Measurements from ENCODE around the gene PSMD4.
"Not testable (repeated sequence)": the region's sequence is repeated elsewhere in the genome, so short reads cannot be mapped to it uniquely, and the experiment has no call there.

Gene PSMD4

DNA sequence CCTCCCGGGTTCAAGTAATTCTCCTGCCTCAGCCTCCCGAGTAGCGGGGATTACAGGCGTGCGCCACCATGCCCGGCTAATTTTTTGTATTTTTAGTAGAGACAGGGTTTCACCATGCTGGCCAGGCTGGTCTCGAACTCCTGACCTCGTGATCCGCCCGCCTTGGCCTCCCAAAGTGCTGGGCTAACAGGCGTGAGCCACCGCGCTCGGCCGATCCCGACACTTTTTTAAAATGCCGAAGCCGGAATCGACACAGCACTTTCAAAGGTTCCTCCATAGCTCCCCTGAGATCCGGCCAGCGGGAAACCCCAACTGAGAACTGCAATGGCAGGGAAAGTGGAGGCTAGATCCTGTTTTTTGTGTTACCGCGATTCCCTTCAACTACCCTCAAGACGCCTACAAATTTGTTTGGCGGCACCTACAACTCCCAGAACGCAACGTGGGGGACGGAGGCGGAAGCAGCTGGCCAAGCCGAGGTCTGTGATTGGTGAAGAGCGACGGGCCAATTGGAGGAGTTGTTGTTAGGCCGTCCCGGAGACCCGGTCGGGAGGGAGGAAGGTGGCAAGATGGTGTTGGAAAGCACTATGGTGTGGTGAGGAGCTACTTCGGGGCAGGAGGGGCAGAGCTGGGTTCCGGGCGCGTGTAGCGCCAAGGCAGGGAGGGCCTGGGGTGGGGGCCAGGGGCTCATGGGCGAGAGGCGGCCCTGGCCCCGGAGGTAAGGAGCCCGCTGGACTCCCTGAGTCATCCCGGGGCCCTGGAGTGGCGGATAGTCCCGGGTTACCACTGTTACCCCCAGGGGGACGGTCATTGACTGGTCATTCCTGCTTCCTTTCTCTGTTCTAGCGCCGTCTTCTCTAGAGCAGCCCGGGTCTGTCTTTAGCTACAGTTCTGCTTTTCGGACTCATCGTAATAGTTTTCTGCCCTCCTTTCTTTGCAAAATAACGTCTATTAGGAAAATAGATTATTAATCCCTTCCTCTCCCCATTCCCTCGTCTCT, at the start of gene PSMD4:
Gene PSMD4, plus strand, starts transcription at position 518 of the 997 bp plus-strand sequence. Its CDS starts 49 bp downstream, at position 567.
- peak; percentile 99 for DNase-seq (ENCODE audit: low spot score)

DNA sequence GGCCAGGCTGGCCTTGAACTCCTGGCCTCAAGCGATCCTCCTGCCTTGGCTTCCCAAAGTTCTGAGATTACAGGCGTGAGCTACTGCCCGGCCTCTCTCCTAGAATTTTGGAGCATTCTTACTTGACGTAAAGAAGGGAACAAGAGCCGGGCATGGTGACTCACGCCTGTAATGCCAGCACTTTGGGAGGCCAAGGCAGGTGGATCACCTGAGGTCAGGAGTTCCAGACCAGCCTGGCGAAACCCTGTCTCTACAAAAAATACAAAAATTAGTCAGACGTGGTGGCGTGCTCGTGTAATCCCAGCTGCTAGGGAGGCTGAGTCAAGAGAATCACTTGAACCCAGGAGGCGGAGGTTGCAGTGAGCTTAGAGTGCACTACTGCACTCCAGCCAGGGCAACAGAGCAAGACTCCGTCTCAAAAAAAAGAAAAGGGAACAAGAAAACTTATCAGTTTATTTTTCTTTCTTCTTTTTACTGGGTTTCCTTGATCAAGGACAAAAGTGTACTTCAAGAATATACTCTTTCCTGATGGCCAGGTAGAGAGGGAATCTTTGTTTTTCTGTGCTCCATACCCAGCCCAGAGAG, 49.1 kb upstream of the PSMD4 start:
- not testable (repeated sequence) for DNase-seq (ENCODE audit: low spot score)

DNA sequence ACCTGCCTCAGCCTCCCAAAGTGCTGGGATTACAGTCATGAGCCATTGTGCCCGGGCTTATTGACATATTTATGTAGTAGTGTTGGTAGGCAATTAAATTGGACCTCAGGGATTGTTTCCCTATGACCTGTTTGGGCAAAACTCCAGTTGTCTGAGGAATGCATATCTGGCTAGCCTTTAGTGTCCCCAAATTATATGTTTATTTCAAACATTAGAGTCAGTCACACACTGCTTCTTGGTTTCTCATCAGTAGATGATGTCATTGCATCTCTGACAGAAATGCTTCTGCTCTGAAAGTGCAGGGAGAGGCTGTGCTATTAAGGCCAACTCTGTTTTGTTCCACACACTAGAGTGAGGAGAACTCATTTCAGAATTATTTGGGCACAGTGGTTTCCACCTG, 43.7 kb upstream of the PSMD4 start:
- no peak for DNase-seq (ENCODE audit: low spot score)

DNA sequence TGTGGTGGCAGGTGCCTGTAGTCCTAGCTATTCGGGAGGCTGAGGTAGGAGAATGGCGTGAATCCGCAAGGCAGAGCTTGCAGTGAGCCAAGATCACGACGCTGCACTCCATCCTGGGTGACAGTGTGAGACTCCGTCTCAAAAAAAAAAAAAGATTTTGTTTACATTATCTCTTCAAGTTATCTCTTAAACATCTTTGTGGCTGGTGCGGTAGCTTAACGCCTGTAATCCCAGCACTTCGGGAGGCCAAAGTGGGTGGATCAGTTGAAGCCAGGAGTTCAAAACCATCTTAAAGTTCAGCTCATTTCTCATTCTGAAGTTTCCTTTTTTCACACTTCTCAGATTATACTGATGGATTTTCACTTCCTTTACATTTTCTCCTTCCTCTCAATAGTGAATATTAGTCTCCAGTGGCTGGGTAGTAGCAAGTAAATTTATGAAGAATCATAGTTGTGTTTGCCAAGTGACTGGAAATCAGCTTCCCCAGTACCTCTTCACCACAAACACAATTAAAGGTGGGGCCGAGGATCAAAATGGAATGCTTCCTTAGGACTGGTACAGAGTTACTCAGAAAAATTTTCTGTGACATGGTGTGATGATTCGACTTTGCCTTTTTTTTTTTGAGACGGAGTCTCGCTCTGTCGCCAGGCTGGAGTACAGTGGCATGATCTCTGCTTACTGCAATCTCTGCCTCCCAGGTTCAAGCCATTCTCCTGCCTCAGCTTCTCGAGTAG, 42.4 kb upstream of the PSMD4 start:
- no peak for DNase-seq (ENCODE audit: low spot score)

DNA sequence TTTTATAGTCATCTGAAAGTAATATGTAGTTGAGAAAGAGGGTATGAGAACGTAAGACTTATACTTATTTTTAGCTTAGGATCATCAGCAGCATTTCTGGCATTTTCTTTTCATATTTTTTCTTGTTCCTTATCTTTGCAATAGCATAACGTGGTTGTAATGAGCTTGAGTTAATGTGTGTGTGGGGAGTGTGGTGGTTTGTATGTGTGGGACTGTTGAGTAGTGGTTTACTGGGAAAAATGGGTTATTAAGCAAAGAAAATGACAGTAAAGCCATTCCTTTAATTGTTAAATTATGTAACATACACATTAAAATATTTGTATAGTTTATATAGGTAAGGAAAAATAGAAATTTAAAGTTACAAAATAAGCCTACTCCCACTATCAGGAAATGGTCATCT, 41.0 kb upstream of the PSMD4 start:
- DNase-seq (ENCODE audit: low spot score), result no peak

DNA sequence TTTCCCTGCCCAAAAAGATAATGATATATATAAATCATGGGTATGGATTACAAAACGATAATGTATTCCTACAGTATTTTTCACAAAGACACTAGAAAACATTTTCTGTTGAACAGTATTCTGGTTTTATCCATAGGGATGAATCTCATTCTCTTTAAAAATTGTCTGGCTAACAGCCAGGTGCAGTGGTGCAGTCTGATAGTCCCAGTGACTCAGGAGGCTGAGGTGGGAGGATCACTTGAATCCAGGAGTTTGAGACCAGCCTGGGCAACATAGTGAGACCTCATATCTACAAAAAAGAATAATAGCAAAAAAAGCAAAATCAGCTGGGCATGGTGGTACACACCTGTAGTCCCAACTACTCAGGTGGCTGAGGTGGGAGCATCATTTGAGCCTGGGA, 32.9 kb upstream of the PSMD4 start:
- DNase-seq (ENCODE audit: low spot score), result no peak

- DNase-seq (ENCODE audit: low spot score), result no peak
Observed at GRCh38 chr1:151222130-151222529, 32.4 kb upstream of the PSMD4 start.

GRCh38 chr1:151235235-151235634, 19.3 kb upstream of the PSMD4 start:
- no peak for DNase-seq (ENCODE audit: low spot score)

DNA sequence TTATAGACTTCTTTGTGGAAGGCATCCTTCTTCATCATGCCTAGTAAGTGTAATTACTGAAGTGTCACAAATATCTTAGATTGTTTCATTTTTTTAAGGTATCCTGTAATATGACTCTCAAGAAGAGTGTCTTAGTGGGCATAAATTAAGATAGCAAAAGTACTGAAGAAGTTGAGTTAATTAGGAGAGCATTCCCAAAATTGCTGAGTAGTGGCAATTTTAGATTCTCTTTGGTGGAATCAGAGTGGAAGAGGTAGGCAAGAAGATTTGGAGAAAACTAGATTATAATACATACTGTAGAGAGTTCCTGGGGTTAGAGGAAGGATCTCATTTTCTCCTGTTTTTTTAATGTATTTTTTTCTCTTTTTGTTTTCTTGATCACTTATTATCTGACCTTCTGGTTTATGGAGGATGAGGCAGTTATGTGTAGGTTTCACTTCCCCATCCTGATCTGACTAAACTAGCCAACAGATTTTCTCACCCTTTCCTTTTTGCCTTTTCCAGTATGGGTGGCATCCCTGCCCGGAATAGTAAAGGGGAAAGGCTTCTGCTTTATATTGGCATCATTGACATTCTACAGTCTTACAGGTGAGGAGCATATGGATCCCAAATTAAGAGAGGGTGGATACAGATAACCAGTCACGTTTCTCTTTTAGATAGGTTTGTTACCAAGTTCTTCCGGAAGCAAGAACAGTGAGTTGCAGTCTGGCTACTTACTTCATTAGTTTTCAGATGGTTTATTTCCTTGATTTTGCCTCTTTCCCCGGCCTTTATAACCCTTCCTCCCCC, 16.7 kb upstream of the PSMD4 start:
- DNase-seq (ENCODE audit: low spot score), result no peak

DNA sequence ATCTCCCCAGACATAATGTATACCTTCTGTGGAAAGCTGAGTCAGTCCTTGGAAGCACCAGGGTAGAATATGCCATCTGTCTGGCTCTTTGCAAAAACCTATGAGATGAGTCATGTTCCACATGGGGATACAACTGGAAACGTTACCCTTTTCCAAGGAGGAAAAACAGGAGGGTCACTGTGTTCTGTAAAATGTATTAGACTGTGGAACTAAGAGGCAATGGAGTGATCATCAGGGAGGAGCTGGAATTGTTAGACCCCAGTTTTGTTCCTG, 16.1 kb upstream of the PSMD4 start:
- DNase-seq (ENCODE audit: low spot score), result peak; percentile 83

GRCh38 chr1:151242442-151242841, 12.1 kb upstream of the PSMD4 start:
- no peak for DNase-seq (ENCODE audit: low spot score)

DNA sequence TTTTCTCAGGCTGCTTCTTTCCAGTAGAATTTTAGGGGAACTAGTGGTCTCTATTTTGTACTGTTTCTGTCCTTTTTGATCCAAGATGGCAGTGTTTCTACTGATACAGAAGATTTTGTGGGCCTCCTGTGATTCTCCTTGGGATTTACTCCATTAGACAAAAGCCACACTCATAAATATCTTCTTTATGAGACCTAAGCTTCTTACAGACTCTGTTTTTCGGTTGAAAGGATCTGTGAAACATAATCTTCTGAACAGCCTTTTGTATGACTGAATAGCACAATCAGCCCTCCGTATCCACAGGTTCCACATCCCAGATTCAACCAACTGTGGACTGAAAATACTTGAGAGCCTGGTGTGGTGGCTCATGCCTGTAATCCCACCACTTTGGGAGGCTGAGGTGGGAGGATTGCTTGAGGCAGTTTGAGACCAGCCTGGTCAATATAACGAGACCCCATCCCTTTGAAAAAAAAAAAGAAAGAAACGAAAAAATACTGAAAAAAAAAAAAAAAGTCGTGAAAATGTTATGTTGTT, 10.8 kb upstream of the PSMD4 start:
- no peak for DNase-seq (ENCODE audit: low spot score)

DNA sequence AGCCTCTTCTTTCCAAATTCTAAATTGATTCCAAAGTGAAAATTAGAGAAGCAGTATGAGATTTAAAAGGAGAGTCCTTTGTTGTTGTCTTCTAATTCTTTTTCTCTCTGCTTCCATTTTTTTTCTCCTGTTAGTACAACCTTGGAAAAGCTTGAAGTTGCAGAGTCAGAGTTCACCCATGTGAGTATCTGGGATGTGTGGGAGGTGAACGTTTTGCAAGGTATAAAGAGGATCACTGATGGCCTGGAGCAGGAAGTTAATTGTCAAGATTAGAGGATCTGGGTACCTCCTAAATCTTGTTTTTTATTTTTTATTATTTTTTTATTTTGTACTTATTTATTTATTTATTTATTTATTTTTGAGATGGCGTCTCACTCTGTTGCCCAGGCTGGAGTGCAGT, 7.7 kb upstream of the PSMD4 start:
- DNase-seq (ENCODE audit: low spot score), result no peak

DNA sequence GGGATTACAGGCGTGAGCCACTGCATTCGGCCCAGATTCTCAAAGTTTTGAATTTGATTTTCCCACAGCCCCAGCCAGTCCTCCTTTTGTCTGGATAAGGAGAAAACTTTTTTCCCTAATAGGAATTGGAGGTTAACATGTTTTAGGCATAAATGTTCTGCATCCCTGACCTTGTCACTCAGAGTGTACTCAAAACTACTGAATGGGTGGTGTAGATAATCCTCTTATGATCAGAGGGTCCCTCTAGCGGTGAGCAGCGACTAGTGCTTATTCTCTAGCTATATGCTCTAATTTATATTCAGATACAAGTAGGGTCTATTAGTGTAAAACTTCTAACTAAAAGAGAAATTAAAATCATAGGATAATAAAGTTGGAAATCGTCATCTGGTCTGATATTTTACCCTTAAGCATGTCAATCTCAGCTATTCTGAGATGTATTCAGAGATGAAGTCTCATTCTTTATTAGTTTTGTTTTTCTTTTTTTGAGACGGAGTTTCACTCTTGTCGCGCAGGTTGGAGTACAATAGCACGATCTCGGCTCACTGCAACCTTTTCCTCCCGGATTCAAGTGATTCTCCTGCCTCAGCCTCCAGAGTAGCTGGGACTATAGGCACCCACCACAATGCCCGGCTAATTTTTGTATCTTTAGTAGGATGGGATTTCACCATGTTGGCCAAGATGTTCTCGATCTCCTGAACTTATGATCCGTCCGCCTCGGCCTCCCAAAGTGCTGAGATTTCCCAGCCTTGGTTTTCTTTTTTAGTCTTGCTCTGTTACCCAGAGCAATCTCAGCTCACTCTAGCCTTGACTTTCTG, 2.7 kb upstream of the PSMD4 start:
- peak; percentile 71 for DNase-seq (ENCODE audit: low spot score)

DNA sequence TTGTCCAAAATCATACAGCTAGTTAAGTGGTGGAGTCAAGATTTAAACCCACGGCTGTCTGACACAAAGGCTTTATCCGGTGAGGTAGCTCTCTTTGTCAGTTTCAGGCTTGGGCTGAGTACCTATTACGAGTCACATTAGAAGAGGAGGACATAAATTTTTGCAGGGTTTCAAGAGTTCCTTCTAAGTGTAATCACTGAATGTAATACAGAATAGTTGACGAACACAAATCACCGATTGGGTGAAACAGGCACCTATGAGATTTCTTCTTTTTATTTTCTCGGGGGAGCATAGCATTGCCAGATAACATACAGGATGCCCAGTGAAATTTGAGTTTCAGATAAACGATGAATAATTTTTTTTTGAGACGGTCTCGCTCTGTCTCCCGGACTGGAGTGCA, 847 bp downstream of the PSMD4 start:
- peak; percentile 28 for DNase-seq (ENCODE audit: low spot score)

DNA sequence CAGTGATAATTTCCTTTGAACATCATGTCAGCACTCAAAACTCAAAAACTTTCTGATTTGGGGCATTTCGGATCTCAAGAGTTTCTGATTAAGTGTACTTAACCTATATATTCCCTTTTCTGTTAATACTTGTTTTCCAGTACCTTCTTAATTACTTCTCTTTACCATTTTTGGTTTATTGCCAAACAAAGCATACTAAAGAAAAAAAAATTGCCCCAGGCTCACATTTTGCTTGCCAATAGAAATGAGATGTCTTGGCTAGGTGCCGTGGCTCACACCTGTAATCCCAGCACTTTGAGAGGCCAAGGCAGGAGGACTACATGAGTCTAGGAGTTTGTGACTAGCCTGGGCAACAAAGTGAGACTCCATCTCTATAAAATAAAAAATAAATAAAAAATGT, 4.8 kb downstream of the PSMD4 start:
- DNase-seq (ENCODE audit: low spot score), result no peak

GRCh38 chr1:151265446-151266236, 11.1 kb downstream of the PSMD4 start:
- DNase-seq (ENCODE audit: low spot score), result no peak

GRCh38 chr1:151266315-151266714, 11.8 kb downstream of the PSMD4 start:
- no peak for DNase-seq (ENCODE audit: low spot score)

DNA sequence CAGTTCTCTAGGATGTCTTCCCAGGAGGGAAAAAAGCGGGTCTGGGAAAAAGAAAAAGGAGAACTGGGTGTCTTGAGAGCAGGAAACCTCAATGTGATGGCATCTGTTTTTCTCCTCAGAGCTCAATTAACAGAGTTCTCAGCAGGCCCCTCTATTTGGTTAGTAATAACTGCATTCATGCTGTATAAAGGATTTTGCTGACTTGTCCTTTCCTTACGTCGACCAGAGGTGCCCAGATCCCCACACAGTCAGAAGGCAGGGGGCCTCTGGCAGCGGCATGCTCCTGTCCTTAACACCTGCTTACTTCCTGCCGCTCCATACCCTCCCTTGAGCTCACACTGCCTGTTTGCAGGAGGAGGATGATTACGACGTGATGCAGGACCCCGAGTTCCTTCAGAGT, 12.3 kb downstream of the PSMD4 start:
- DNase-seq (ENCODE audit: low spot score), result no peak

DNA sequence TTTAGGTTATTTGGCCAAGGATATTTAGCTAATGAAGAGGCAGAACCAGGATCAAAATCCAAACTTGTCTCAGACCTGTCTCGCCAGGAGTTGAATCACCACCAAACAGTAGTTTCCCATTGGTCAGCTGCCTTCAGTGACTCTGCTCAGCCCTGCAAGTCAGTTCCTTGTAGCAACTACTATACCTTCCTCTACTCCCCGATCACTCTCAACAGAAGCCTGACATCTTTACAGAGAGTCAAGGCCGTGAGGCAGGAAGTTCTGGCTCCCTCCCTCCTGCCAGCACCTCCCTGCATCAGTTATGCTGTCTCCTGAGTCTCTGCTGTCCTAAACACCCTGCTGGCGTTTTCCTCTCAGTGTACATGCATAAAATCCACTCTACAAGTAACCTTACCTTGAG, 13.2 kb downstream of the PSMD4 start:
- DNase-seq (ENCODE audit: low spot score), result no peak
